Panc1 (cell line): ENCODE results near the gene SCO2.

Source experiments
- POLR2AphosphoS5 ChIP-seq: IDR thresholded peaks from 2 replicates; pipeline ENCODE4 v1.6.1; 2012; ENCODE audit warnings: mild to moderate bottlenecking, low read depth, low read length, moderate library complexity
- SIN3A ChIP-seq: IDR thresholded peaks from 2 replicates; pipeline ENCODE4 v1.6.1; 2012; ENCODE audit warnings: low read depth, mild to moderate bottlenecking, low read length, moderate library complexity, borderline replicate concordance; ENCODE audit not compliant: insufficient read depth
- TCF7L2 ChIP-seq: IDR thresholded peaks from 2 replicates; pipeline ENCODE4 v1.6.1; 2011; ENCODE audit warnings: mild to moderate bottlenecking, low read depth, low read length, inconsistent platforms
- TF ChIP-seq, protein P1 (sequence below), 2 experiments: IDR thresholded peaks; 2 replicates each; pipeline ENCODE4 v1.6.1; 2011 to 2012; ENCODE audit warnings: low read depth in 2 of 2, control low read depth in 1 of 2, low read length in 1 of 2, mild to moderate bottlenecking in 1 of 2, moderate library complexity in 1 of 2; ENCODE audit not compliant: insufficient read depth in 1 of 2
- TF ChIP-seq, protein P2 (sequence below): fragments of 450-650 bp; IDR thresholded peaks from 2 replicates; pipeline ENCODE4 v1.5.1; 2017; ENCODE audit warnings: mild to moderate bottlenecking

DNA sequence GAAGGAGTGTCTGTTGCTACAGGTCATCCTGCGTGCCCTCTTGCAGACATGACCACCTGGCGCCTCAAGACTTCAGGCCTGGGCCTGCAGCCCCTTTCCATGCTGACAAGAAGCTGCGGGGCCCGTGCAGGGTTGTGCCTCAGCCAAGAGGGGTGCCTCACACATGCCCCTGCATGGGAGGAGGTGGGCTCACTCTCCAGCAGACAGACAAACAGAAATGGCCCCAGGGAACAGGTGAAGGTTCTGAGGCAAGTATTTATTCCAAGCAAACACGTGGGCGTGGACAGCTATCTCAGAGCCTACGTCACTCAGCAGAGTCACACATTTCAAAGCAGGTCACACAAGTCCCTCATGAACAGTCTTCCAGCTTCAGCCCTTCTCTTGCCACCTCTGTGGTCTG lies 43.2 kb upstream of the SCO2 start:
- TF ChIP-seq, protein P1, sequence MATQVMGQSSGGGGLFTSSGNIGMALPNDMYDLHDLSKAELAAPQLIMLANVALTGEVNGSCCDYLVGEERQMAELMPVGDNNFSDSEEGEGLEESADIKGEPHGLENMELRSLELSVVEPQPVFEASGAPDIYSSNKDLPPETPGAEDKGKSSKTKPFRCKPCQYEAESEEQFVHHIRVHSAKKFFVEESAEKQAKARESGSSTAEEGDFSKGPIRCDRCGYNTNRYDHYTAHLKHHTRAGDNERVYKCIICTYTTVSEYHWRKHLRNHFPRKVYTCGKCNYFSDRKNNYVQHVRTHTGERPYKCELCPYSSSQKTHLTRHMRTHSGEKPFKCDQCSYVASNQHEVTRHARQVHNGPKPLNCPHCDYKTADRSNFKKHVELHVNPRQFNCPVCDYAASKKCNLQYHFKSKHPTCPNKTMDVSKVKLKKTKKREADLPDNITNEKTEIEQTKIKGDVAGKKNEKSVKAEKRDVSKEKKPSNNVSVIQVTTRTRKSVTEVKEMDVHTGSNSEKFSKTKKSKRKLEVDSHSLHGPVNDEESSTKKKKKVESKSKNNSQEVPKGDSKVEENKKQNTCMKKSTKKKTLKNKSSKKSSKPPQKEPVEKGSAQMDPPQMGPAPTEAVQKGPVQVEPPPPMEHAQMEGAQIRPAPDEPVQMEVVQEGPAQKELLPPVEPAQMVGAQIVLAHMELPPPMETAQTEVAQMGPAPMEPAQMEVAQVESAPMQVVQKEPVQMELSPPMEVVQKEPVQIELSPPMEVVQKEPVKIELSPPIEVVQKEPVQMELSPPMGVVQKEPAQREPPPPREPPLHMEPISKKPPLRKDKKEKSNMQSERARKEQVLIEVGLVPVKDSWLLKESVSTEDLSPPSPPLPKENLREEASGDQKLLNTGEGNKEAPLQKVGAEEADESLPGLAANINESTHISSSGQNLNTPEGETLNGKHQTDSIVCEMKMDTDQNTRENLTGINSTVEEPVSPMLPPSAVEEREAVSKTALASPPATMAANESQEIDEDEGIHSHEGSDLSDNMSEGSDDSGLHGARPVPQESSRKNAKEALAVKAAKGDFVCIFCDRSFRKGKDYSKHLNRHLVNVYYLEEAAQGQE (IDR thresholded peaks at IDR 0.05; ENCODE audit: insufficient read depth in 1 of 2, low read depth in 2 of 2, low read length in 1 of 2), result no peak
- TF ChIP-seq, protein P2, sequence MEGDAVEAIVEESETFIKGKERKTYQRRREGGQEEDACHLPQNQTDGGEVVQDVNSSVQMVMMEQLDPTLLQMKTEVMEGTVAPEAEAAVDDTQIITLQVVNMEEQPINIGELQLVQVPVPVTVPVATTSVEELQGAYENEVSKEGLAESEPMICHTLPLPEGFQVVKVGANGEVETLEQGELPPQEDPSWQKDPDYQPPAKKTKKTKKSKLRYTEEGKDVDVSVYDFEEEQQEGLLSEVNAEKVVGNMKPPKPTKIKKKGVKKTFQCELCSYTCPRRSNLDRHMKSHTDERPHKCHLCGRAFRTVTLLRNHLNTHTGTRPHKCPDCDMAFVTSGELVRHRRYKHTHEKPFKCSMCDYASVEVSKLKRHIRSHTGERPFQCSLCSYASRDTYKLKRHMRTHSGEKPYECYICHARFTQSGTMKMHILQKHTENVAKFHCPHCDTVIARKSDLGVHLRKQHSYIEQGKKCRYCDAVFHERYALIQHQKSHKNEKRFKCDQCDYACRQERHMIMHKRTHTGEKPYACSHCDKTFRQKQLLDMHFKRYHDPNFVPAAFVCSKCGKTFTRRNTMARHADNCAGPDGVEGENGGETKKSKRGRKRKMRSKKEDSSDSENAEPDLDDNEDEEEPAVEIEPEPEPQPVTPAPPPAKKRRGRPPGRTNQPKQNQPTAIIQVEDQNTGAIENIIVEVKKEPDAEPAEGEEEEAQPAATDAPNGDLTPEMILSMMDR, result no peak
- TF ChIP-seq SIN3A (no peak), TCF7L2 (no peak), POLR2AphosphoS5 (no peak)
